GM19397 (cell line): Measurements from ENCODE around the gene GSTM2.
"Not testable (repeated sequence)": the region's sequence is repeated elsewhere in the genome, so short reads cannot be mapped to it uniquely, and the experiment has no call there.

Source experiments
- ATAC-seq: cut with Tn5 transposase; IDR thresholded peaks from one replicate; pipeline ENCODE4 v1.9.1; 2021; ENCODE audit warnings: mild to moderate bottlenecking, moderate library complexity; ENCODE audit not compliant: unreplicated experiment

Gene GSTM2

DNA sequence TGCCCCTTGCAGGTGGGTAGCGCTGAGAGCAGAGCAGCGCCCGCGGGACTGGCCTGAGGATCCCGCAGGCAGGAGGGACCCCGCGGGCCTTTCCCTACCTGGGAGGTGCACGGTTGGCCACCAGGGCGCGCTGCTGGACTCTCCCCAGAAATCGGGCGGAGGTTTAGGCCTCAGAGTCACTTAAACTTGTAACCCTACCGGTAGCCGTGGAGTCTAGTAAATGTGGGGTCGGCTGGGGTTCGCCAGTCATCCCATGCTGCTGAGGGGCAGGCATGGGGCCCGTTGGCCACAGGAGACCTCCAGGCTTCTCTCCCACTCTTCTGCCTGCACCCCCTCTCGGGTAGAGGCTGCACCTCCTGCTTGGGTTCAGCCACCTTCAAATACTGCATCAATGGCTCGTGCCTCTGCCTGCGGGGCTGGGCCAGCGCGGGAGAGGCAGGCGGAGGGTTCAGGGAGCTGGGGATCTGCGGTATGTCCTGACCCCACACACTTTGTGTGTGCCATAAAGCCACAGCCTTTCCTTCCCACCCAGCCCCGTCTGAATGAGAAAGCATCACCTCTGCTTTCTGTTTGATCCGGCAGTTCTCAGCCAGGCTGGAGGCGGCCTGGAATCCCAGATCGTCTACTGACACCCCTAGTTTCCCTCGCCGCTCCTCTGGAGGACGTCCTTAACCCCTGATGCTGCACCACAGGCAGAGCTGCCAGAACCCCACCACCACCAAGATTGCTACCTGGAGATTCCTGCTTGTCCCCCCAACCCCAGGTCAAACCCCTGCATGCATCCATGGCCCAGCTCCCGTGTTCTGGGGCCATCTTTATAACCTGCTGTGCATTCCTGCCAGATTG lies 24.2 kb upstream of the GSTM2 start:
- ATAC-seq = peak; percentile 68

DNA sequence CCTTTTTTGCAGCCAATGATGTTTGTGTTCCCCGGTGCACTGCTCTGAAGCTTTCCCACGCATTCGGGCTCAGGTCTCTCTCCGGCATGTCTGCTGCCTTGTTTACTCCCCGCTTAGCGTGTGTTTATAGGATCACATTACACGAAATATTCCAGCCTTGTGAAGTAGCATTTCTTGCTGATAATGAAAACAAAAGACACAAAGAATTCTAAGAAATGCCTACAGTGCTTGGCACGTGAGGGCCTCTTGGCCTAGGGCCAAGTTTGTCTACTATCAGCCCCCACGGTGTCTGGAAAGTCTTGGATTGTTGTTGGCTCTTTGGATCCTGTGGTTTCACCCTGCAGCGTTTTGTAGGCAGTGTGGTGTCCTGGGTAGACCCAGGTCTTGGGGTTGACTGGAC lies 23.2 kb upstream of the GSTM2 start:
- no peak for ATAC-seq

DNA sequence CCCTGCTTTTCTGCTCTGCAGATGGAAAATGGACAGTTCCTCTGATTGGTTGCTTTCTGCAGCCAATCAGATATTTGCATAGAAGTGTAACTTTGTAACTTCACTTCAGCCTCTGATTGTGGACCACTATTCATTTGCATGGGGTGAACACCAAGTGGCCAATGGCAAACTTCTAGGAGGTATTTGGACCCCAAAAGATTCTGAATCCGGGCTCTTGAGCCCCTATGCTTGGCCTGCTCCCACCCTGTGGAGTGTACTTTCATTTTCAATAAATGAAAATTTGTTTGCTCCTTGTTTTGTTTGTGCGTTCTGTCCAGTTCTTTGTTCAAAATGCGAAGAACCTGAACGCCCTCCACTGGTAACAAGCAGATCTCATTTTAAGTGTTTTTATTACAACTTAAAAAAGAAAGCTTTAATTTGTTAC lies 18.4 kb upstream of the GSTM2 start:
- no peak for ATAC-seq

DNA sequence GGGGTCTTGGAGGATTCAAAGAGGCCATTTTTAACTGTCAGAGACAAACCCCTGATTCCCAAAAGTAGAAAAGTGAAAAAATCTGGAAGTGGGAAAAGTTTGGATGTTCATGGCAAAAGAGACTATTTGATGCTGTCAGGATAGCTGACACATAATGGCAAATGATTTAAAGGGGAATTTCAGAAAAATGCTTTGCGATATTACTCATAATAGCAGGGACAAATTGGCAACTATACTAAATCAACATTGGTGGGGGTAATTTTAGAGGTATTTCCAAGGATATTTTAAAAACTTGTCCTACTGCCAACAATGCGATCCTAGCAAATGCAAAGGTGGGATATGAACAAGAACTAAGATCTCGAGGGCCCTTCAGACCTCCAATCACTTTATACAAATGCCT lies 17.2 kb upstream of the GSTM2 start:
- no peak for ATAC-seq

DNA sequence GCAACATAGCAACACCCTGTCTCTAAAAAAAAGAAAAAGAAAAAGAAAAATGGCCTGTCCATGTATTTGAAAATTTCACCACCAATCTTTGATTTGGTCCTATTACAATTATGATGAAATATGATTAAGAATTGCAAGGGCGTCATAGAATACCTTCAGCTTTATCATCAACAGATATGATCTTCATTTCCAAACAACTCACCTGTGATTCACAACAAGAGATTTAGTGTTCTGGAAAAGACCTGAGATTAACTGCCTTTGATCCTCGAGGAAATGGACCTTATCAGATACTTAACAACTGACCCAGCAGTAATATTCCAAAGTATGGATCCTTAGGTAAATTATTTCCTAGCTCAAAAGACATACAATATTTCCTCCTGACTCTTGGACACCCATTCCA lies 15.5 kb upstream of the GSTM2 start:
- no peak for ATAC-seq

DNA sequence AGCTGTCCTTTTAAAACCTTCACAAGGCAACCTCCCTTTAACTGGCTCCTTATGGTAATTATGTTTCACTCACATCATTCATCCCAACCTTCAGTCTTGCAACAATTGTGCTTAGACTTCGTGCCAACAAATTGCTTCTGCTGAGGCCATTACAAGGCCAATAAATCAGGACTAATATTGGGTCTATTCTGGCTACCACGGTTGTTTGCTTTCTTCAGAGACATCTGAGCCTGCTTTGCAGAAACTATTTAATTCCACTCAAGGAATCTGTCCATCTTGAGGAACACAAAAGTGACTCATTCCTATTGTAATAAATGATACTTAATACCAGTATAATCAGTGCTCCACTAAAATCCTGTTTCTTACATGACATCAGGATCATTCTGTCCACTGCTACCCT lies 14.6 kb upstream of the GSTM2 start:
- ATAC-seq = no peak

DNA sequence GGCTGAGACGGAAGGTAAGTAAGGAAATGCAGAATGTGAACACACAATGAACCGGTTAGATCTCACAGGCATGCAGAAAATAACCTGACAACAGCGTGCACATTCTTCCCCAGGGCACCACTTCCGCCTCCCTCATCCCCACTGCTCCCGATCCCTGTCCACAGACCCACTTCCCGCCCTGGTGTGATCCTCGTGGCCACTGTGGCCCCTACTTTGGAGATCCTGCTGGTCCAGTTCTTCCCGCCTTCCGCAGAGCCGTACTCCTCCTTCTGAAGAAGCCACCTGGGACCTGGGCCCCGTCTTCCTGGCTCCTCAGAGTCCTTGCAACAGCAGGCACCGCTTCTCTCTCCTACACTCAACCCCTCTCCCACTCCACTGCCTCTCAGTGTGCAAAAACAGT lies 13.3 kb upstream of the GSTM2 start:
- no peak for ATAC-seq

DNA sequence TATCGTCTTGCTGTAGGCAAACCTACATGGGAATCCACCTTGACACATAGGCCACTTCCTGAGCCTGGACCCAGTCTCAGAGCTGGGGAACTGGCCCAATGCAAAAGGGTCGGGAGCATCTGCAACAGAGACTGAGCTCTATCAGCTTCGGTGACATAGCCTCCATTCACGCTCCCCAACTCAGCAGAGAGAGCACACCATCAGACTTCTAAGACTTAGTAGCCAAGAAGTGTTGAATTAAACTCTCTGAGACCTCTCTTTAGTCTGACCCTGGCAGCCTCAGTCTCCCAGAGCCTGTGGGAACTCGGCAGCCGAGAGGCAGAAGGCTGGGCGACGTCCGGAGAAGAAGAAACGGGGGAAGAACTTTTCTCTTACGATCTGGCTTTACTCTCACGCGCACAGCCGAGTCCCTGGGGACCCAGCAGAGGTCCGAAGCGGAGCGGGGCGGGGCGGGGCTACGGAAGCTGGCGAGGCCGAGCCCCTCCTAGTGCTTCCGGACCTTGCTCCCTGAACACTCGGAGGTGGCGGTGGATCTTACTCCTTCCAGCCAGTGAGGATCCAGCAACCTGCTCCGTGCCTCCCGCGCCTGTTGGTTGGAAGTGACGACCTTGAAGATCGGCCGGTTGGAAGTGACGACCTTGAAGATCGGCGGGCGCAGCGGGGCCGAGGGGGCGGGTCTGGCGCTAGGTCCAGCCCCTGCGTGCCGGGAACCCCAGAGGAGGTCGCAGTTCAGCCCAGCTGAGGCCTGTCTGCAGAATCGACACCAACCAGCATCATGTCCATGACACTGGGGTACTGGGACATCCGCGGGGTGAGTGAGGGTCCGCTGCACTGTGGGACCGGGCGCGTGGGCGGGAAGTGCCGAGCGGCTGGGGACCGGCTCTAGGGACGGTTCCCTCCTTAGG lies 12.0 kb upstream of the GSTM2 start, which contains the start of gene GSTM4:
Gene GSTM4, plus strand, starts transcription at position 485 of the 905 bp plus-strand sequence. Its CDS starts 291 bp downstream, at position 776.
- ATAC-seq = peak; percentile 96

DNA sequence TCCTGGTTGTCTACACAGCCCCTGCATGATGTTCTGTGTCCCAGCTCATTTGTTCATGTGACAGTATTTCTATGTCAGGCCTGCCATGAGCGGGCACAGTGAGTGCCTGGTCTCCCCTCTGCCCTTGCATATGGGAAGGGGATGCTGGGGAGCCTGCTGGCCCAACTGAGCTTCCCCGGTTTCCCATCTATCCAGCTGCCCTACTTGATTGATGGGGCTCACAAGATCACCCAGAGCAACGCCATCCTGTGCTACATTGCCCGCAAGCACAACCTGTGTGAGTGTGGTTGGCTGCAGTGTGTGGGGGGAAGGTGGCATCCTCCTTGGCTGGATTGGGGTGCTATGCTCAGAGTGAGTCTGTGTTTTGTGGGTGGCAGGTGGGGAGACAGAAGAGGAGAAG lies 10.5 kb upstream of the GSTM2 start:
- no peak for ATAC-seq

DNA sequence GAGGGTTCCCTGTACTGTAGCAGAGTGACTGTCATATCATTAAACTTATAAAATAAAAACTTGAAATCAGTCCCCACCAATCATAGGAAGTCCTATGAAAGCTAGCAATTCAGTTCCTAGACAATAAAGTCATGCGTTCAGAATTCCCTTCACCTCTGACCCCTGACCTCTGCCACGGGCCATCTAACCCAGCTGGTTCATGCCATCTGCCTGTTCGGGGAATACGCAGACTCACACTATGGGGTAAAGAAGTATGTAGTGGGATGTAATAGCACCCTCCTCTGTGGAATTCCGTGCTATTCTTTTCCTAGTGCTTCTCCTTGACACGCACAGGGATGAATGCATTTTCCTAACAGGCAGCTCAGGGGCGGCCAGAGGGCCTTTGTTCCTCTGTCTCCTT lies 9.9 kb upstream of the GSTM2 start:
- ATAC-seq = no peak

DNA sequence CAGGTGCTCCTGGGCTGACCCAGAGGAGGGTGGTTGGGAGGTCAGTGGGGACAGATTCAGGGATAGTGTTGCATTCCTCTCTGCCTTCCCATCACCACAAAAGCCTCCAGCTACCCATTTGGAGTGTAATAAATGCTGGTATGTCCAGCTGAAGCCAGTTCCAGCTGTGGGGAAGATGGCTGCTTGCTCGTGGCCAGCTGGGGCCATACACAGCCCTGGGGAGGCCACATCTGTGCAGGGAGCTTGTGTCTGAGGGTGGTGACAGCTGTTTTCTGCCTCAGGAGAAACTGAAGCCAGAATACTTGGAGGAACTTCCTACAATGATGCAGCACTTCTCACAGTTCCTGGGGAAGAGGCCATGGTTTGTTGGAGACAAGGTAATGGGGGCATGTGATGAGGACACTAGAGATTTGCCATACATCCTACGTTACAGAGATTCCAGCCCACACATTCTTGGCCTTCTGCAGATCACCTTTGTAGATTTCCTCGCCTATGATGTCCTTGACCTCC lies 9.3 kb upstream of the GSTM2 start:
- ATAC-seq = no peak

DNA sequence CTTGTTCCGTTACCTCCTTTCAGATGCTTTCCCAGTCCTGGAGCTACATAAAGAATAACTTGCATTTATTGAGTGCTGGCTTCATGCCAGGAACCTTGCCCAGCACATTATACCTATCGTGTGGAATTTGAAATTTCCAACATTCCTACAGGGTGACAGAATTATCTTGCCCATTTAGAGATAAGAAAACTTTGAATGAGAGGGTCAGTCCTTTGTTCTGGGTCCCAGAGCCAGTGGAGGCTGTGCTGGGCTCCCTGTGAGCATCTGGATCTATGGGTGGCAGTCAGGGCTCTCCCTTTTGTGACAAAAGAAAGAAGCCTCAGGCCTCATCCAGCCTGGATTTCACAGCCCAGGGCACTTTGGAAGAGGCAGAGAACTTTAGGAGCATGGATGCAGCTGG lies 8.7 kb upstream of the GSTM2 start:
- no peak for ATAC-seq

DNA sequence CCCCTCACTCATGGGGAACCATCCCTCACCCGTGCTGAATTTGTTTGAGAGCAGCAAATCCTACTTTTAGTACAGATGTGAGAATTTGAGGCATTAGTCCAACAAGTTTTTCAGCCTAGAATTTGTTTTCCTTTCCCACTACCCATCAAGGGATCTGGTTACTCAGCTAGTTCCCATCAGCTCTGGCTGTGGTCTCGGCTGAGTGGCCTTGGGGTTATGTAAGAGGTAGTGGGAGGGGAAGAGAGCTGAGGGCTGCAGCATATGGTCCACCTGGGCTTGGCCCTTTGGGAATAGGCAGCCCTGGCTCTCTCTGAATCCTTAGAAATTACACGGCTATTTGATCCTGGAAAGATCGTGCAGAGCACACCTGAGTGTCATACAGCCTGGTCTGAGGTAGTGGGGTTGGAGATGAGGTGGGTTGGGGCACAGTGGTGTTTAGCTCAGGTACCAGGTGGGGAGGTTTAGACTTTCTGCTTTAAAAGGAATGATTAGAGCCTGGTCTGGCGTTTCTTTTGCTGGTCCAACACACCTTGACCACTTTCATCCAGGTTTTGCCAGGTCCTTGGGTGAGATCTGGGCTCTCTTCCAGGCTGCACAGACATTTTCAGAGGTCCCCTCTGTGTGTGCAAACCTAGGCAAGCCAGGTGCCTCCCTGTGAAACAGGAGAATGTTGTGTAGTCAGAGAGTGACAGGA lies 7.7 kb upstream of the GSTM2 start:
- ATAC-seq = no peak

DNA sequence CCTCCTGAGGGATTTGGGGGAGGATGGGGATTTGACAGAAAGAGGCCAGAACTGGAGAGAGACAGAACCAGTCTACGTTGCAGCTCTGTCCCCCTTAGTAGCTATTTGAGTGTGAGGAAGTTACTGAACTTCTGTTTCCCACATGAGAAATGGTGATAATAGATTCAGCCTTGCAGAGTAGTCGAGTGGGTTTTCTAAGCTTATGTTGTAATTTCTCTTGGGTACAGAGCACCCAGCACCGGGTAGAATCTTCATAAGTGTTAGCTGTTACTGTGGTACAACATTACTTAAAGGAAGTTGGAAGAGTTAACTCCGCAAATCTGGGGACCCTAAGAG lies 7.2 kb upstream of the GSTM2 start:
- not testable (repeated sequence) for ATAC-seq

DNA sequence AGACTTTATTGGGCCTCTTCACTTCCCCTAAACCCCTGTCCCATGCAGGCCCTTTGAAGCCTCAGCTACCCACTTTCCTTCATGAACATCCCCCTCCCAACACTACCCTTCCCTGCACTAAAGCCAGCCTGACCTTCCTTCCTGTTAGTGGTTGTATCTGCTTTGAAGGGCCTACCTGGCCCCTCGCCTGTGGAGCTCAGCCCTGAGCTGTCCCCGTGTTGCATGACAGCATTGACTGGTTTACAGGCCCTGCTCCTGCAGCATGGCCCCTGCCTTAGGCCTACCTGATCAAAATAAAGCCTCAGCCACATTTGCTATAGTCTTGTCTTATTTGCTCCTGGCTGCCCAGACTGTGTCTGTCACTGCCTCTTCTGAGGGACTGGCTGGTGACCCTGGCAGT lies 6.5 kb upstream of the GSTM2 start:
- no peak for ATAC-seq

DNA sequence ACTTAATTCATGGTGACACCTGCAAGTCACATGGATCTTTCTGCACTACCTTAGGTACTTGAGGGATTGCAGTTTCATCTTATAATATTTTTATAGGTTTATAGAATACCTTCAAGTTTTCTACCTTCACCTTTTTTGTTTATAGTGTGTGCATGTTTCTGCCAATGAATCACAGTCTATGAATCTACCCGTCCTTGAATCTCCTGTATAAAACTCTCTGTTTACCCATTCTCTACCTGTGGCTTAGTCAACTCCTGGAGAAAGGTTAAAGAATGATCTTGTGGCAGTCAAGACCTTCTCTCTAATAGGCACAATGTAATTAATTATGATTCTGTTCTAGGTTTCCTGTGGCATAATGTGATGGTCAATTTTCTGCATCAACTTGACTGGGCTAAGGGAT lies 3.2 kb upstream of the GSTM2 start:
- no peak for ATAC-seq

DNA sequence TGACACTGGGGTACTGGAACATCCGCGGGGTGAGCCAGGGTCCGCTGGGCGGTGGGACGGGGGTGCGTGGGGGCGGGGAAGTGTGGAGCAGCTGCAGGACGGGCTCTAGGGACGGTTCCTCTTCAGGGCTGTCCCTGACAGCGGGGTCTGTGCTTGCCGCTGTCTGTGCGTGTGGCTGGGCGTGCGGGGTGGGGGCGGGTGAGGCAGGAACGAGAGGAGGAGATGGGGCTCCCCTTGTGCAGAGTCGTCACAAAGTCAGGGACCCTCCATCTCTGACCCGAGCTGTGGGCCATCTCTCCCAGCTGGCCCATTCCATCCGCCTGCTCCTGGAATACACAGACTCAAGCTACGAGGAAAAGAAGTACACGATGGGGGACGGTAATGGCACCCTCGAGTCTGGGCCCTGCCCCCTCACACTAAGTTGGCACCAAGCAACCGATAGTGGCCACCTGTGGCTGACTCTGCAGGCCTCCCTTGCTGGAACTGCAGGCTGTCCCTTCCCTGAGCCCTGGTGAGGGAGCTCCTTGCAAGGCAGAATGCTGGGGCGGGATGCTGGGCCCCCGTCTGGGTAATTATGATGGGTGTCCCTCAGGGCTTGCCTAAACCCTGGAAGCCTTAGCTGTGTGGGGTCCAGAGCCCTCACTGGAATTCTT lies 392 bp downstream of the GSTM2 start:
- no peak for ATAC-seq

DNA sequence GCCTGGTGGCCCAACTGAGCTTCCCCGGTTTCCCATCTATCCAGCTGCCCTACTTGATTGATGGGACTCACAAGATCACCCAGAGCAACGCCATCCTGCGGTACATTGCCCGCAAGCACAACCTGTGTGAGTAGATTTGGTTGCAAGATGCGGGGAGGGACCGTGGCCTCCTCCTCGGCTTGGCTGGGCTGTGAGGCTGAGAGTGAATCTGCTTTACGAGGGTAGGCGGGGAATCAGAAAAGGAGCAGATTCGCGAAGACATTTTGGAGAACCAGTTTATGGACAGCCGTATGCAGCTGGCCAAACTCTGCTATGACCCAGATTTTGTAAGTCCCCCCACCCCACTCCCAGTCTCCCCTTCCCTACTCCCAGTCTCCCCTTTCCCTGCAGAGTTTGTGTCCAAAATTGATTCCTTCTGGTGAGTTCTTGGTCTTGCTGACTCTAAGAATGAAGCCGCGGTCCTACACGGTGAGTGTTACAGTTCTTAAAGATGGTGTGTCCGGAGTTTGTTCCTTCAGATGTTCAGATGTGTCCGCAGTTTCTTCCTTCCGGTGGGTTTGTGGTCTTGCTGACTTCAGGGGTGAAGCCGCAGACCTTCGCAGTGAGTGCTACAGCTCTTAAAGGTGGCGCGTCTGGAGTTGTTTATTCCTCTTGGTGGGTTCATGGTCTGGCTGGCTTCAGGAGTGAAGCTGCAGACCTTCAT lies 1.5 kb downstream of the GSTM2 start:
- no peak for ATAC-seq

DNA sequence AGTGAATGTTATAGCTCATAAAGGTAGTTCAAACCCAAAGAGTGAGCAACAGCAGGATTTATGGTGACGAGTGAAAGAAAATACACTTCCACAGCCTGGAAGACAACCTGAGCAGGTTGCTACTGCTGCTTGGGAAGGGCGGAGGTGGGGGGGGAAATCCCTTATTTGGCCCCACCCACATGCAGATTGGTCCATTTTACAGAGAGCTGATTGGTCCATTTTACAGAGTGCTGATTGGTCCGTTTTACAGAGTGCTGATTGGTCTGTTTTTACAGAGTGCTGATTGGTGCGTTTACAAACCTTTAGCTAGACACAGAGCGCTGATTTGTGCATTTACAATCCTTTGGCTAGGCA lies 2.1 kb downstream of the GSTM2 start:
- not testable (repeated sequence) for ATAC-seq

DNA sequence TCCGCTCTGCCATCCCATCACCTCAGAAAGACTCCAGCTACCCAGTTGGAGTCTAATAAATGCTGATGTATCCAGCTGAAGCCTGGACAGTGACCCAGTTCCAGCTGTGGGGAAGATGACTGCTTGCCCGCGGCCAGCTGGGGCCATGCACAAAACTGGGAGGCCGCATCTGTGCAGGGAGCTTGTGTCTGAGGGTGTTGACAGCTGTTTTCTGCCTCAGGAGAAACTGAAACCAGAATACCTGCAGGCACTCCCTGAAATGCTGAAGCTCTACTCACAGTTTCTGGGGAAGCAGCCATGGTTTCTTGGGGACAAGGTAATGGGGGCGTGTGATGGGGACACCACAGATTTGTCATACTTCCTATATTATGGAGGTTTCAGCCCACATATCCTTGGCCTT lies 3.2 kb downstream of the GSTM2 start:
- no peak for ATAC-seq
